Esophagus muscularis mucosa (tissue), 3 donors: ENCODE measurements around the gene UVSSA.

Experiments used
- EP300 ChIP-seq: sonication (generic); formaldehyde crosslinking; IDR thresholded peaks from one replicate; pipeline ENCODE4 v1.6.1; 2017; ENCODE audit warnings: antibody characterized with exemption
- TF ChIP-seq, protein P1 (sequence below), 3 experiments: fragments of 200-600 bp in 2 of 3; fragments of 450-650 bp in 1 of 3; sonication (generic) in 2 of 3; IDR thresholded peaks; one replicate each; pipeline ENCODE4 v1.5.1; 2017 to 2019; ENCODE audit warnings: antibody characterized with exemption in 3 of 3, mild to moderate bottlenecking in 2 of 3, moderate library complexity in 1 of 3

DNA sequence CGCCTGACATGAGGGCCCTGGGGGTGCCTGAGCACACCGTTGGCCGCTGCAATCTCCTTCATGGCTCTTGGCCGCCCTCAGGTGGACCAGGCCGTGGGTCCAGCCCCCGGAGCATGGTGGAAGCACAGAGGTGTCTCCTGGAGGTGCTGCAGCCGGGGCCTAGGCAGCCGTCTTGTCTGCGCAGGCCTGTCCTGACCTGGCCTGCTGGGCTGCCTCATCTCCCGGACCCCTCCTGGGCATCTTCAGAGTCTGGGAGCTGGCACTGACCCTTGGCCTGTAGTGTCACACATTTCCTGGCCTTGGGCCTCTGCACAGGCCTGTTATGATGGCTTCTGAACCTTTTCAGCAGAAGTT, 20.9 kb downstream of the UVSSA start:
- TF ChIP-seq, protein P1, sequence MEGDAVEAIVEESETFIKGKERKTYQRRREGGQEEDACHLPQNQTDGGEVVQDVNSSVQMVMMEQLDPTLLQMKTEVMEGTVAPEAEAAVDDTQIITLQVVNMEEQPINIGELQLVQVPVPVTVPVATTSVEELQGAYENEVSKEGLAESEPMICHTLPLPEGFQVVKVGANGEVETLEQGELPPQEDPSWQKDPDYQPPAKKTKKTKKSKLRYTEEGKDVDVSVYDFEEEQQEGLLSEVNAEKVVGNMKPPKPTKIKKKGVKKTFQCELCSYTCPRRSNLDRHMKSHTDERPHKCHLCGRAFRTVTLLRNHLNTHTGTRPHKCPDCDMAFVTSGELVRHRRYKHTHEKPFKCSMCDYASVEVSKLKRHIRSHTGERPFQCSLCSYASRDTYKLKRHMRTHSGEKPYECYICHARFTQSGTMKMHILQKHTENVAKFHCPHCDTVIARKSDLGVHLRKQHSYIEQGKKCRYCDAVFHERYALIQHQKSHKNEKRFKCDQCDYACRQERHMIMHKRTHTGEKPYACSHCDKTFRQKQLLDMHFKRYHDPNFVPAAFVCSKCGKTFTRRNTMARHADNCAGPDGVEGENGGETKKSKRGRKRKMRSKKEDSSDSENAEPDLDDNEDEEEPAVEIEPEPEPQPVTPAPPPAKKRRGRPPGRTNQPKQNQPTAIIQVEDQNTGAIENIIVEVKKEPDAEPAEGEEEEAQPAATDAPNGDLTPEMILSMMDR (IDR thresholded peaks at IDR 0.05), result no peak
- TF ChIP-seq EP300, result no peak
